B cell (primary cell): ENCODE data around the gene TMEM129.

Source experiments
- CTCF ChIP-seq: fragments of 200-600 bp; IDR thresholded peaks from one replicate; pipeline ENCODE4 v1.8.0; 2022; ENCODE audit warnings: antibody characterized with exemption, mild to moderate bottlenecking
- EZH2 ChIP-seq: IDR thresholded peaks from 2 replicates; pipeline ENCODE4 v1.6.1; 2012; ENCODE audit warnings: borderline replicate concordance, low read depth, mild to moderate bottlenecking, moderate library complexity, low read length; ENCODE audit not compliant: insufficient read depth, poor library complexity, severe bottlenecking

DNA sequence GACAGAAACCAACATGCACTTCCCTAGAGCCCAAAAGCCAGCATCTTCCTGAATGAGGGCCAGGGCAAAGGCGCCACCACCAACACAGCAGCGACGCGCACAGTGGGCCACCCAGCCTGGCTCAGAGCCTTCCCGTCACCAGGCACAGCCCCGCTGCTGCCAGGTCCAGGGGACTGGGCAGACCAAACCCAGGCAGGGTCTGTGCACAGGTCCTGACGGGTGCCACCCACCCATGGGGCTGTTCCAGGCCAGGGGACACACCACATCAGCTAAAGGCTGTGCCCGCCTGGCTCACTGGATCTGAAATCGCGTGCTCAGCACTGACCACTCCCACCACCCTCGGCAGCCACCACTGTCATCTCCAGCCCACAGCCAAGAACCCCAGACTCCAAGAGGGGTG lies 50.8 kb downstream of the TMEM129 start:
- TF ChIP-seq CTCF = no peak
- no peak for TF ChIP-seq EZH2
